GM12878 (cell line): ENCODE results near the gene NEMP2.

Source experiments
- ATF2 ChIP-seq: IDR thresholded peaks from 2 replicates; pipeline ENCODE4 v1.6.1; 2012; ENCODE audit warnings: low read length, inconsistent platforms
- BCL3 ChIP-seq: IDR thresholded peaks from 2 replicates; pipeline ENCODE4 v1.6.1; 2011; ENCODE audit warnings: borderline replicate concordance, low read depth, mild to moderate bottlenecking, moderate library complexity, low read length; ENCODE audit not compliant: insufficient read depth, poor library complexity, severe bottlenecking
- CTCF ChIP-seq, 3 experiments: IDR thresholded peaks in 2 of 3; conservative IDR thresholded peaks in 1 of 3; 2 replicates each; pipeline ENCODE4 v1.5.1; 2011; ENCODE audit warnings: low read depth in 3 of 3, low read length in 3 of 3, mild to moderate bottlenecking in 3 of 3, control low read depth in 2 of 3, moderate library complexity in 2 of 3, inconsistent platforms in 1 of 3, mixed read lengths in 1 of 3; ENCODE audit not compliant: control insufficient read depth in 2 of 3, insufficient read depth in 1 of 3; ENCODE audit errors: extremely low read depth in 1 of 3
- POLR2AphosphoS5 ChIP-seq: IDR thresholded peaks from 2 replicates; pipeline ENCODE4 v1.6.1; 2011; ENCODE audit warnings: mild to moderate bottlenecking, low read length, inconsistent platforms
- RAD51 ChIP-seq: fragments of 450-650 bp; IDR thresholded peaks from 2 replicates; pipeline ENCODE4 v1.6.1; 2016; ENCODE audit warnings: moderate library complexity, mild to moderate bottlenecking, inconsistent platforms

GRCh38 chr2:190507135-190507534 is 27.4 kb downstream of the NEMP2 start:
- TF ChIP-seq ATF2 (no peak), CTCF (IDR thresholded peaks at IDR 0.05 in 2 of 3, conservative IDR thresholded peaks at IDR 0.05 in 1 of 3; ENCODE audit: control insufficient read depth in 2 of 3, extremely low read depth in 1 of 3, insufficient read depth in 1 of 3, low read depth in 3 of 3, low read length in 3 of 3) (no peak), POLR2AphosphoS5 (no peak), RAD51 (no peak), BCL3 (no peak)
